HG03097 (cell line): ENCODE data around the gene EPHA6.
"Not testable (repeated sequence)": the region's sequence is repeated elsewhere in the genome, so short reads cannot be mapped to it uniquely, and the experiment has no call there.

ENCODE experiments used
- ATAC-seq: cut with Tn5 transposase; IDR thresholded peaks from one replicate; pipeline ENCODE4 v1.9.1; 2021; ENCODE audit not compliant: unreplicated experiment, low FRiP score

Gene EPHA6

DNA sequence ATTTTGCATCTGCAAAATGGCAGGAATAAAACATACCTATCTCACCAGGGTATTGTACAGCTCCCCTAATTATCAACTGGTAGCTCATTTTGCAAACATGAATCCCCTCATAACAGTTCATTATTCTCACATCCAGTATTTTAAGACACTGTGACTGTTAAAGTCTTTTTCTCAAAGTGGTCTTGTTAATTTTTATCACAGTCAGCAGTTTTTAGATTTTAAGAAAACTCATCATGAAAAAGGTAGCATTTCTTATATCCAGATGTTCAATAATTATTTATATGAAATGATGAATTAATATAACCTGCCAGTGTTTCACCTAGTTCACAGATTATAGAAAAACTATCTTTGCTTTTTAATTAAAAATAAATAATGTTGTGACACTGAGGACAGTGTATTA lies 595.2 kb downstream of the EPHA6 start:
- ATAC-seq: no peak

DNA sequence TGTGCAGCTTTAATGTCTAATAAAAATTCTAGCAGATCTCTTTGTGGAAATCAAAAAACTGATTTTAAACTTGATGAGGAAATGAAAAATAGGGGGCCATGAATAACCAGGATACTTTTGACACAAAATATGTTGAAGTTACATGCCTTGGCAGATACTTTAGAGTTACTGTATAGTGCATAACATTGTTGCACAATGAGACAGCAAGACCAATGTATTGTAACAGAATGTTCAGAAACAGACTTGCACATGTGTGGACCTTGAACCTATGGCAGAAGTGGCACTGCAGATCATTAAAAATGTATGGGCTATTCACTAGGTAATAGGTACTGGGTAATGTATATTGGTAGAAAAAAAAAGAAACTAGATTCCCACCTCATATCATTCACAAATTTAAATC lies 607.2 kb downstream of the EPHA6 start:
- ATAC-seq: no peak

DNA sequence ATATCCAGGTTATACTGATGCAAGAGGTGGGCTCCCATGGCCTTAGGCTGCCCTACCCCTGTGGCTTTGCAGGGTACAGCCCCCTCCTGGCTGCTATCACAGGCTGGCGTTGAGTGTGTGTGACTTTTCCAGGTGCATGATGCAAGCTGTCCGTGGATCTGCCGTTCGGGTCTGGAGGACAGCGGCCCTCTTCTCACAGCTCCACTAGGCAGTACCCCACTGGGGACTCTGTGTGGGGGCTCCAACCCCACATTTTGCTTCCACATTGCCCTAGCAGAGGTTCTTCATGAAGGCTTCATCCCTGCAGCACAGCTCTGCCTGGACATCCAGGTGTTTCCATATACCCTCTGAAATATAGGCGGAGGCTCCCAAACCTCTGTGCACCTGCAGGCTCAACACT lies 610.6 kb downstream of the EPHA6 start:
- ATAC-seq: no peak

DNA sequence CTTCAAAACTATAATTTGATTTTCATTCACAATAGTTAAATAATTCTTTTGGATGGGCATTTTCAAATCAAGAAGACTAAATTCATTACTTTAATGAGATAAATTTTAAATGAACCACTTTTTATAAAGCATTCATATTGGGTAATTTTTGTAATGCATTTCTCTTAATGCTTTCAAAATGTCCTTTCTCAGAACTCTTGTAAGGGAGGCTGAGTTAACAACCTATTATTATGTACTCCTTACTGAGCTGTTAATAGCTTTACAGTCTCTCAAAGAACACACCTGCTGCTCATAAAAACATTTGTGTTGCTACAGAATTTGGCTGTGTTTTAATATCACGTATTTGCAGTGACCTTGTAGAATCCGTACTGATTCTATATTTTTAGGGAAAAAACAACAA lies 616.2 kb downstream of the EPHA6 start:
- ATAC-seq: no peak

DNA sequence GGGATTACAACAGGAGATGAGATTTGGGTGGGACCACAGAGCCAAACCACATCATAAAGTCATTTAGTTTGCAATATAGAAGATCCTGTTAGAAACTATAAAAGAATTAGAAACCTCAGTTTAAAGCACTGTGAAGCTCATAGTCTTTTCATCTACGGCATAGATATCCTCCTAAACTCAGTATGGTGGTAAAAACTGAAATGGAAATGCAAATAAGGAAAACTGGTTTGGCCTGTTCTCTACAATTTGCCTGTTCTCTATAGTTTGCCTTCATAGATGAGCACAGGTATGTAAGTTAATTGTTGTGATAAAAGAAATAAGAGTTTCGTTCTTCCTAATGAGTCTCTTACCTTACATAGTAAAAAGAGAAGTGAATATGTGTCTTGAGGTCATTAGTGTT lies 618.5 kb downstream of the EPHA6 start:
- no peak for ATAC-seq

DNA sequence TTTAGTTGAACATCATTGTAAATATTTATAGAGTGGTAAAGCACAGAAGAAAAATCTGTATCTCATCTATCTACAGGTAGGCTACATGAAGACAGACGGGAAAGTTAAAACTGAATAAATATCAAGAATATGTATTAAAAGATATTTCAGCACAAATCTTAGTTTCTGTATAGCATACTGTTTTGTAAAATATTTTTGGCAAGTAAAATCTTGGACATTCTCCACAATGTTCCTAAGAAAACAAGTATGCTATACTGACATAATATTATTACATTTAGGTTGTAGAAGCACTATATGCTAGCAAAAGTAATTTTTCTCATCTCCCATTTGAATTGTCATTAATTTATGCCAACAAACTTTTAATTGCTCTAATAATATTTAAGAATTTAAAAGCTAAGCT lies 623.7 kb downstream of the EPHA6 start:
- no peak for ATAC-seq

DNA sequence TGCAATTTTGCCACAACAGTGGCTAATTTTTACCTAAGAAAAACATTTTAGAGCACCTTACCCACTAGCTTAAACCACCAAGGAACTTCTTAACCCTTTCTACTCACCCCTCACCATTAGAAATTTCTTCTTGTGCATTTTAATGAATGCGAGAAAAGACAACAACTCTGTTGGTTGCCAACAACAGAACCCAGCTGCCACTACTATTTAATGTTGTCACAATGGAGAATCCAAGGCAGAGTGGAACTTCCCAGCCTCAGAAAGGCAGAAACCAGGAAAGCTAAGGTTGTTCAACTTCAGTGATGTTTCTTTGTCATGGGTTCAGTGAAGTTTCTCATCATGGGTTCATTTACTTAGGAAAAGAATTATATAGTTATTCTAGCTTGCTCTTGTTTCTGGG lies 625.0 kb downstream of the EPHA6 start:
- ATAC-seq: no peak

DNA sequence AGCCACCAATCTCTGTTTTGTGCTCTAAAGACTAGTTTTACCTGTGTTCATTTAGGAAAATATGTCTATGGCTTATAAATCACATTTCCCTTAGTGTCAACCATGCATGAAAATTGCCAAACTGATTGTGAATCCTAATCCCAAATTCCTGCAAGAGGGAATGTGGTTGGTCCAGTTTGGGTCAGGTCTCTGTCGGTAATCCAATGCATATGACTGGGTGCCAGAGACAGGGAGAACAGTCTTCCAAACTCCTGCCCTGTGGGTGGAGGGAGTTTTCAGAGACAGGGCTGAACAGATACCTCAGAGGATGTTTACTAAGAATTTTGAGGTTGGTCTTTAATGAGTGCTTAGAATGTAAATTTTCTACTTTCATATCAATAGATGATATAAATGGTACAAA lies 649.6 kb downstream of the EPHA6 start:
- no peak for ATAC-seq

DNA sequence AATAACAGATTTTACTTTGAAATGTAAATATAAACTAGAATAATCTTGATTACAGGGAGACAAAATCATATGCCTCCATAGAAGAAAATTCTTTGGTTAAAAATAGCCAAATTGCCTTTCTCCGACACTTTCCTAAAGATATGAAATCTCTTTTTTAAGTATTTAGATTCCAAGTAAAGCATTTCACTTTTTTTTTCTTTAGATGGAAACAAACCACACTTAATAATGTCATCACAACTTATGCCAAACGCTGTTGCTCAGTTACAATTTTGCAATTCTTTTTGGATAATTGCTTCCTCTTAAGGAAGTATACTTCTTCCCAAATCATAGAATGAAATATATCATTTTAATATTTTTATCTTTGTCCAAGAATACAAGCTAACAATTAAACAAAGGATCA lies 656.1 kb downstream of the EPHA6 start:
- no peak for ATAC-seq

DNA sequence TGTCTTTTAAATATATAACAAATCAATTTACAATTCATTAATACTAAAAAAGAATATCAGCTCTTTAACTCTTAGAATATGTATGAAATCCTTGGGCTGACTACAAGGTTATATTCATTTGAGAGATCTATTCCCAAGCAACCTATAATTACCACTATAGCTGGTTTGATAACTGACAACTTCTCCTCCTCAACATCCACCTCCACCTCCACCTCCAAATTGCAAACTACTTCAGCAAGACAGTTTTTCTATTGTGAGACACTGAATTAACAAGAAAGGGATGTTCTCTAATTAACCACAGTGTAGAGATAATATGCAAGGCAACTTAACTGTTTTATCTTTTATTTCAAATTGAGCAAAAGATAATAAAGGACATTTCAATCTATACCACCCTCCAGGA lies 665.3 kb downstream of the EPHA6 start:
- no peak for ATAC-seq

DNA sequence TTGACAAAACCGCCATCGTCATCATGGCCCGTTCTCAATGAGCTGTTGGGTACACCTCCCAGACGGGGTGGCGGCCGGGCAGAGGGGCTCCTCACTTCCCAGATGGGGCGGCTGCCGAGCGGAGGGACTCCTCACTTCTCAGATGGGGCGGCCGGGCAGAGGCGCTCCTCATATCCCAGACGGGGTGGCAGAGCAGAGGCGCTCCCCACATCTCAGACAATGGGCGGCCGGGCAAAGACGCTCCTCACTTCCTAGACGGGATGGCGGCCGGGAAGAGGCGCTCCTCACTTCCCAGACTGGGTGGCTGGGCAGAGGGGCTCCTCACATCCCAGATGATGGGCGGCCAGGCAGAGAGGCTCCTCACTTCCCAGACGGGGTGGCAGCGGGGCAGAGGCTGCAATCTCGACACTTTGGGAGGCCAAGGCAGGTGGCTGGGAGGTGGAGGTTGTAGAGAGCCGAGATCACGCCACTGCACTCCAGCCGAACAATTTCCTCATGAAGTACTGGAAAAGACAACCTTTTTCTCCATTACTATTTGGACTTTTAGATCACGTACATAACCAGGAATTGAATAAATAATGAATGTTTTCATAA lies 666.4 kb downstream of the EPHA6 start:
- not testable (repeated sequence) for ATAC-seq

DNA sequence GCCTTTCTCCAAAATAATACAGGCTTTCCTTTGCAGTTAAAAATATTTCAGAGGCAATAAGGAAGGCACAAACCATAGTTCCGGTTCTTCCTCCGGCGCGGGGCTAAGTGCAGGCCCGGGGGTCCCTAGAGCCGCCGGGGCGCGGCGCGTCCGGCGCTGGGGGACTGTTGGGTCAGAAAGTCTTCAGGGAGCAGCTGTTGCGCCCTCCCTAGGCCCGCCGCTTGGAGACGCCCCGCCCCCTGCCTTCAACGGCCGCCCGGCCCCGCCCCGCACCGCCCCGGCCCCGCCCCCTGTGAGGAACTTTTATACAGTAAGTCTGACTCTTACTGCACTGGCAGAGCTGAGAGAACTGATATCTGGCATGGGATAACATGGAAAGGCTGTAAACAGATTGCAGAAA lies 667.0 kb downstream of the EPHA6 start:
- no peak for ATAC-seq

DNA sequence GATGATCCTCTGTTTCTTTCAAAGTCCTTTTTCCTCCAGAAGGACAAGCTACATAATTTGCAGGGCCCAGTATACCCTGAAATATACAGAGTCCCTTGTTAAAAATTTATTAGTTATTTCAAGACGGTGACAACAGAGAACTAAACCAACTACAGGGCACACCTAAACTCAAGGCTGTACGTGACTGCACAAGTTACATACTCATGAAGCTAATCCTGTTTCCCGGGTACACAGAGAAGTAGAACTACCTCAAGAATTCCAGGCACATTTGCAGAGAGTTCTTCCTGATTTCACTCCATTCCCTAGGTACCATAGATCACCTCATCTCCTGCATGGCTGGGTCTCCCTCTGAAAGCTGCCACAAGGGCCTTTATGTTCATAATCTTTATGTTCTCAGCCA lies 670.8 kb downstream of the EPHA6 start:
- ATAC-seq: no peak

DNA sequence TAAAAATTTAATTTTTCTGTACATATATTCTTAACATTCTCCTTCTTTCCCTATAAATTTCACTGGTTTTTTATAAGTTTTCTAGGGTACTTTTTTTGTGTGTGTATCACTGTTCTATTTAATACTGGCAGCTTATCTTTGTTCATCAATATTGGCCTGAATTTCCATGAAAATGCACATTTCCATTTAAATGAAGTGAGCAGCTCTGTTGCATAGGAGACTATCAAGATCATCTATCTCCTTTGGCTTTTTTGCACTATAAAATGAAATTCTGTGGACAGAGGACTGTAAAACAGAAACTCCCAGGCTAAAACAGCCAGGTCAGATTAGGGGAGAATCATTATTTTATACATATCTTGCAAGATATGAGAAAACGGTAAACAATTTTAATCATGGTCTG lies 673.2 kb downstream of the EPHA6 start:
- ATAC-seq: no peak

DNA sequence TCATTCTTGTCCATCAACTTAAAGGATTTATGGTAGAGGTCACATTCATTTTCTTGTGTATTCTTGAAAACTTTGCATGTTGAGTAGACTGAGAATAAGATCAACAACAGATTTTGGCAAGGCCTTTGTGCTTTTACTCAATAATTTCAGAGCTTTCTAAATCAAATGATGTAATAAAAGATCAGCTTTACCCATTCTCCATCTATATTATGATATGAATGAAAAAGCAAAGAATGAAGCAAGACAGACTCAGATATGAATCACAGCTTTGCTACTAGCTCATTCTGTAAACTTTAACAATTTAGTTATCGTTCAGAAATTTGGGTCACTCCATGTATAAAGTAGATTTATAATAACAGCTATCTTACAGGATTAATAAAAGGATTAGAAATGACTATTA lies 674.3 kb downstream of the EPHA6 start:
- ATAC-seq: no peak

DNA sequence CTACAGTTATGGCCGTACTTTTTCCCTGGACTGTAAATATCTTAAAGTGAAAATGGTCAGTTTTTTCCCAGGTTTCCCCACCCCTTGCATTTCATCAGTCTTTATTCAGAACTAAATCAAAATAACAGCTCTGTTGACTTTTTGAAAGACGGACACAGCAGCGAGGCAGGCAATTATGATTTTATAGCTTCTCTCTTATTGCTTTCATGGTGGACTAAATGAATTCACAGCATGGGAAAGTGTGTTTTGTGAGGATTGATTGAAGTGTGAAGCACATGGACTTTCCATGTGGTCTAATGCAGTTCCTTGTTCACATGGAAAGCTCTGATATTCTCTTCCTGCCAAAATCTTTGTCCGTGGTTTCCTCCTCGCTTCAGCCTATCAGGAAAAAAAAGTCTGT lies 681.5 kb downstream of the EPHA6 start:
- no peak for ATAC-seq

DNA sequence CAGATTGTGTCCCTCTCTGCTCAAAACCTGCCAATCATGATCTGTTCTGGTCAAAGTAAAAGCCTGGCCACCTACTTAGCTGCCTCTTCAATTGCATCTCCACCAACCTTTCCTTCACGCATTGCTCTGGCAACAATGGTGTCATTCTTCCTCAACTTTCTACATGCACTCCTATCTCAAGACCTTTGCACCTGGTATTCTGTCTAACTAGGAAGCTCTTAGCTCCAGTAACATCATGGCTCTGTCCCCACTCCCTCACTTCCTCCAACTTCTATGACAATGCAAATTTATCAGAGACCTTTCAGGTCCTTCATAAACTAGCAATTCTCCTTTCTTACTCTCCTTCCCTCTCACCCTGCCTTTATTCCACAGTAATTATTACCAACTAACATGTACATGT lies 682.7 kb downstream of the EPHA6 start:
- no peak for ATAC-seq

DNA sequence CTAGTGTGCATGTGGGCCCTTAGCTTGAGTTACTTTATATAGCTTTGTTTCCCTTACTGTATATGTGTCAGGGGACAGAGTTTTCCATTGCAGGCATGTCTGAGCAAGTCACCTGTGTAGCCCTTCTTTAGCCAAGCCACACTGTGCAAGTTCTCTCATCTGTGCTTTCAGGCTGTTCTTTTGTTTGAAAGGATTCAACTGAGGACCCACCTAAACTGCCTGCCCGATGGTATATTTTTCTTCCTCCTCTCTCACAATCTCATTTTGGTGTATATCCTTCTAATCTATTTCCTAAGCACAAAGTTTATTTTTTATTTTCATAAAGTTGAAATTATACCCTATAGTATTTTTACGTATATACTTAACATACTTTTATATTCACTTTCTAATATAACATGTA lies 690.1 kb downstream of the EPHA6 start:
- ATAC-seq: no peak

DNA sequence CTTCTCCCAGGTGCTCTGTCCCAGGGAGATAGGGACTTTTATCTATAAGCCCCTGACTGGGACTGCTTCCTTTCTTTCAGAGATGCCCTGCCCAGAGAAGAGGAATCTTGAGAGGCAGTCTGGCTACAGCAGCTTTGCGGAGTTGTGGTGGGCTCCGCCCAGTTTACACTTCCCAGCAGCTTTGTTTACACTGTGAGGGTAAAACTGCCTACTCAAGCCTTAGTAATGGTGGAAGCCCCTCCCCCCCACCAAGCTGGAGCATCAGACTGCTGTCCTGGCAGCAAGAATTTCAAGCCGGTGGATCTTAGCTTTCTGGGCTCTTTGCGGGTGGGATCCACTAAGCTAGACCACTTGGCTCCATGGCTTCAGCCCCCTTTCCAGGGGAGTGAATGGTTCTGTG lies 696.4 kb downstream of the EPHA6 start:
- no peak for ATAC-seq

DNA sequence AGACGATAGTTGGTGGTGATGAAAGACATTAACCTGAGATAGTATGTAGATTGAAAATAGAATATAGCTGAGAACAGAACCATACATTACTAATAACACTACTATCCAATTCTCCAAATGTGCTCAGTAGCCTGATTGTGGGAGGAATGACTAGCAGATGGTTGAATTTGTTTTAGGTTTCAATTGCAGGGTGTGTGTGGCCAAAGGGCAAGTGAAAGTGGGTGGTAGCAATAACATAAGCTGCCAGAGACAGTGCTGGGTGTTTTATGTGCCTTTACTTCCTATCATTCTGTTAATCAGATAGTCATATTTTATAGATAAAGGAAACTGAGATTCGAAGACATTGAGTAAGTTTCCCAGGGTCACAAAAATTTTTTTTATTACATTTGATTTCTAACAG lies 700.7 kb downstream of the EPHA6 start:
- no peak for ATAC-seq

DNA sequence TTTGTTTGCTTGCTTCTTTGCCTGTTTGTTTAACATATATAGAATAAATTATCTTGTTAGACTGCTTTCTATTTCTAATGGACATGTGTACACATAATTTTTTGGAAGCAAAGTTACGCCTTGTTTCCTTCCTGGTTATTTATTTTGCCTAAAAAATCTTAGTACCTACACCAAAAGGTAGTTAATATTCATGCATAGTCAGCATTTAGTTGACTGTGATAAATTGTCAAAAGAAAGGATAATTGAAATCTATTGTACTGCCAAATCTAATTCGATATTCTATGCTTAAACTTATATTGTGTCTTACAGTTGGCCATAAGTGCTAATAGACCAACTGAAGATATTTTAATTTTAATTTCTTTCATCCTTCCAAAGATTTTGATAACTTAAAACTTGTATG lies 716.3 kb downstream of the EPHA6 start:
- no peak for ATAC-seq

DNA sequence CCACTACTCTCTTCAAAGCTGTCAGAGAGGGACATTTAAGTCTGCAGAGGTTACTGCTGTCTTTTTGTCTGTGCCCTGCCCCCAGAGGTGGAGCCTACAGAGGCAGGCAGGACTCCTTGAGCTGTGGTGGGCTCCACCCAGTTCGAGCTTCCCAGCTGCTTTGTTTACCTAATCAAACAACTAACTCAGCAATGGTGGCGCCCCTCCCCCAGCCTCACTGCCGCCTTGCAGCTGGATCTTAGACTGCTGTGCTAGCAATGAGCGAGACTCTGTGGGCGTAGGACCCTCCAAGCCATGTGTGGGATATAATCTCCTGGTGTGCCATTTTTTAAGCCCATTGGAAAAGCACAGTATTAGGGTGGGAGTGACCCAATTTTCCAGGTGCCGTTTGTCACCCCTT lies 733.2 kb downstream of the EPHA6 start:
- ATAC-seq: not testable (repeated sequence)

DNA sequence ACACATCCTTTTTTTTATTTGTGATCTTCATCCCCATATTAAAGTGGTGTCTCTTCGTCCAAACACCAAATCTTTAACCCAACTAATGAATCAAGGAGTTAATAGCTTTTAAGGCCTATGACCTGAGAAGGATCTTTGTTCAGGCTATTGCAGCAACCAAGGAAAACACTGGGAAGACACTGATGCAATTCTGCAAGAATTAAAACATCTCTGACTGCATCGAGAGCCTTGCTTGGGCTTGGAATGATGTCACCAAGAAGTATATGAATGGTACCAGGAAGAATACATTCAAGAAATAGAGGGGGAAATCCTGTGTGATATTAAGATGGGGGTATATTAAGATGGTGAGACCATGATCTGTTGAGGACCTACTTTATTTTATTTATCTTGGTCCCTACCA lies 736.0 kb downstream of the EPHA6 start:
- no peak for ATAC-seq
